Measurements from ENCODE around the gene C17orf78. TPM values are rescaled to one million over a fixed set of nuclear protein-coding genes. Genes with fewer than 3 reads are reported as not detected.
A peak's percentile ranks its signal among the peaks of the same experiment; 100 is the strongest.
"Not testable (repeated sequence)": the region's sequence is repeated elsewhere in the genome, so short reads cannot be mapped to it uniquely, and the experiment has no call there.

Gene C17orf78
- total RNA-seq, 1 experiment from 2014 or later: not detected

- TF ChIP-seq ATF3 (IDR thresholded peaks at IDR 0.05) (no peak), CBX3 (IDR thresholded peaks at IDR 0.05; ENCODE audit: low read depth) (peak; percentile 48), JUND (IDR thresholded peaks at IDR 0.05) (no peak), FOSL1 (IDR thresholded peaks at IDR 0.05; ENCODE audit: low read depth) (no peak)
- TF ChIP-seq, protein P1, sequence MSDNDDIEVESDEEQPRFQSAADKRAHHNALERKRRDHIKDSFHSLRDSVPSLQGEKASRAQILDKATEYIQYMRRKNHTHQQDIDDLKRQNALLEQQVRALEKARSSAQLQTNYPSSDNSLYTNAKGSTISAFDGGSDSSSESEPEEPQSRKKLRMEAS (IDR thresholded peaks at IDR 0.05): peak; percentile 65
Observed at GRCh38 chr17:37406635-37407461, 31.1 kb downstream of the C17orf78 start, which contains the start of the genes ACACA and TADA2A (continued).

DNA sequence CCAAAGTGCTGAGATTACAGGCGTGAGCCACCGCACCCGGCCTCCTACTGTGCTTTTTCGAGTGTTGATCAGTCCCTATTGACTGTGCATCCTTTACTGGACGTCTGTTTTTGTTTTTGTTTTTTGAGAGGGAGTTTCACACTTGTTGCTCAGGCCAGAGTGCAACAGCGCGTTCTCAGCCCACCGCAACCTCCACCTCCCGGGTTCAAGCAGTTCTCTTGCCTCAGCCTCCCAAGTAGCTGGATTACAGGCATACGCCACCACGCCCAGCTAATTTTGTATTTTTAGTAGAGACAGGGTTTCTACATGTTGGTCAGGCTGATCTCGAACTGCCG is 32.3 kb downstream of the C17orf78 start:
- Histone ChIP-seq H3K4me1 (ENCODE audit: control insufficient read depth in 1 of 2, insufficient read depth in 2 of 2, low read length in 2 of 2) (peaks cover 10 to 27% of the 10 kb centered on the region in 2 experiments), H3K4me2 (ENCODE audit: low read length) (peak overlapping the region; percentile 100), H3K27ac (ENCODE audit: low read depth, low read length) (peak overlapping the region; percentile 10; the same call in 1 of the 2 replicates), H3K9ac (ENCODE audit: low read length) (peak overlapping the region; percentile 99), H3K4me3 (replicated peaks in 1 of 2; ENCODE audit: low read depth in 1 of 2, low read length in 2 of 2) (peak overlapping the region; percentile 83 to 89), H3K36me3 (ENCODE audit: control insufficient read depth in 1 of 2, insufficient read depth in 2 of 2, low read length in 2 of 2) (peaks cover 9 to 11% of the 10 kb centered on the region in 2 experiments; a peak in 2 of 4 replicates), H3K79me2 (ENCODE audit: insufficient read depth, low read length) (peaks cover 47% of the 10 kb centered on the region)
- POLR2A ChIA-PET; intact Hi-C loops (cut with micrococcal nuclease); H4K20me1 ChIP-seq (ENCODE audit: insufficient read depth); H3K27me3 ChIP-seq (ENCODE audit: insufficient read depth, low read length); RAD21 ChIA-PET (ENCODE audit: low non-redundant PET in 1 of 2, low total read pairs in 2 of 2, uncharacterized antibody in 2 of 2, unreplicated experiment in 2 of 2); ATAC-seq; BruUV-seq (replicated peaks); CTCF ChIA-PET; H2AFZ ChIP-seq (ENCODE audit: low read depth, low read length, poor library complexity, severe bottlenecking); H3K9me3 ChIP-seq (ENCODE audit: control insufficient read depth in 1 of 2, insufficient read depth in 1 of 2, low read depth in 1 of 2, low read length in 2 of 2); H3K9me2 ChIP-seq (ENCODE audit: insufficient read depth); DNase-seq (ENCODE audit: low read depth, low spot score): not testable (repeated sequence)

GRCh38 chr17:37410357-37410756 is 34.6 kb downstream of the C17orf78 start:
- H4K20me1 ChIP-seq (ENCODE audit: insufficient read depth): peaks cover 6% of the 10 kb centered on the region; the same call in 1 of the 2 replicates
- H3K79me2 ChIP-seq (ENCODE audit: insufficient read depth, low read length): peaks cover 51% of the 10 kb centered on the region
- H3K27me3 ChIP-seq (ENCODE audit: insufficient read depth, low read length): no peaks in the 10 kb centered on the region
- ATAC-seq: no peak
- H3K9me2 ChIP-seq (ENCODE audit: insufficient read depth): no peaks in the 10 kb centered on the region
- RAD21 ChIA-PET (ENCODE audit: low non-redundant PET in 1 of 2, low total read pairs in 2 of 2, uncharacterized antibody in 2 of 2, unreplicated experiment in 2 of 2): no interaction called here
- POLR2A ChIA-PET: no interaction called here
- no peak overlapping the region for H3K27ac ChIP-seq (ENCODE audit: low read depth, low read length)
- H3K9me3 ChIP-seq (ENCODE audit: control insufficient read depth in 1 of 2, insufficient read depth in 1 of 2, low read depth in 1 of 2, low read length in 2 of 2): no peaks in the 10 kb centered on the region
- CTCF ChIA-PET: no interaction called here
- no peak for DNase-seq (ENCODE audit: low read depth, low spot score)
- no peak overlapping the region for H3K4me2 ChIP-seq (ENCODE audit: low read length)
- H3K36me3 ChIP-seq (ENCODE audit: control insufficient read depth in 1 of 2, insufficient read depth in 2 of 2, low read length in 2 of 2): peaks cover 14 to 22% of the 10 kb centered on the region in 2 experiments; a peak in 3 of 4 replicates
- no peak overlapping the region for H3K9ac ChIP-seq (ENCODE audit: low read length)
- no peak overlapping the region for H3K4me3 ChIP-seq (replicated peaks in 1 of 2; ENCODE audit: low read depth in 1 of 2, low read length in 2 of 2)
- peaks cover 5 to 15% of the 10 kb centered on the region in 2 experiments for H3K4me1 ChIP-seq (ENCODE audit: control insufficient read depth in 1 of 2, insufficient read depth in 2 of 2, low read length in 2 of 2)
- BruUV-seq (replicated peaks): no TSS peak
- intact Hi-C loops (cut with micrococcal nuclease): no loop called here
- no peak overlapping the region for H2AFZ ChIP-seq (ENCODE audit: low read depth, low read length, poor library complexity, severe bottlenecking)
- TF ChIP-seq, protein P2, sequence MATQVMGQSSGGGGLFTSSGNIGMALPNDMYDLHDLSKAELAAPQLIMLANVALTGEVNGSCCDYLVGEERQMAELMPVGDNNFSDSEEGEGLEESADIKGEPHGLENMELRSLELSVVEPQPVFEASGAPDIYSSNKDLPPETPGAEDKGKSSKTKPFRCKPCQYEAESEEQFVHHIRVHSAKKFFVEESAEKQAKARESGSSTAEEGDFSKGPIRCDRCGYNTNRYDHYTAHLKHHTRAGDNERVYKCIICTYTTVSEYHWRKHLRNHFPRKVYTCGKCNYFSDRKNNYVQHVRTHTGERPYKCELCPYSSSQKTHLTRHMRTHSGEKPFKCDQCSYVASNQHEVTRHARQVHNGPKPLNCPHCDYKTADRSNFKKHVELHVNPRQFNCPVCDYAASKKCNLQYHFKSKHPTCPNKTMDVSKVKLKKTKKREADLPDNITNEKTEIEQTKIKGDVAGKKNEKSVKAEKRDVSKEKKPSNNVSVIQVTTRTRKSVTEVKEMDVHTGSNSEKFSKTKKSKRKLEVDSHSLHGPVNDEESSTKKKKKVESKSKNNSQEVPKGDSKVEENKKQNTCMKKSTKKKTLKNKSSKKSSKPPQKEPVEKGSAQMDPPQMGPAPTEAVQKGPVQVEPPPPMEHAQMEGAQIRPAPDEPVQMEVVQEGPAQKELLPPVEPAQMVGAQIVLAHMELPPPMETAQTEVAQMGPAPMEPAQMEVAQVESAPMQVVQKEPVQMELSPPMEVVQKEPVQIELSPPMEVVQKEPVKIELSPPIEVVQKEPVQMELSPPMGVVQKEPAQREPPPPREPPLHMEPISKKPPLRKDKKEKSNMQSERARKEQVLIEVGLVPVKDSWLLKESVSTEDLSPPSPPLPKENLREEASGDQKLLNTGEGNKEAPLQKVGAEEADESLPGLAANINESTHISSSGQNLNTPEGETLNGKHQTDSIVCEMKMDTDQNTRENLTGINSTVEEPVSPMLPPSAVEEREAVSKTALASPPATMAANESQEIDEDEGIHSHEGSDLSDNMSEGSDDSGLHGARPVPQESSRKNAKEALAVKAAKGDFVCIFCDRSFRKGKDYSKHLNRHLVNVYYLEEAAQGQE (IDR thresholded peaks at IDR 0.05; ENCODE audit: low read depth): no peak
- TF ChIP-seq TCF7L2 (IDR thresholded peaks at IDR 0.05; ENCODE audit: borderline replicate concordance, extremely low read depth, insufficient read depth, insufficient read length) (no peak), POLR2A (IDR thresholded peaks at IDR 0.05; ENCODE audit: borderline replicate concordance, extremely low read depth, insufficient read depth, insufficient read length) (no peak), SP1 (IDR thresholded peaks at IDR 0.05; ENCODE audit: low read depth) (no peak), ELF1 (IDR thresholded peaks at IDR 0.05; ENCODE audit: borderline replicate concordance, low read depth) (no peak), EGR1 (IDR thresholded peaks at IDR 0.05; ENCODE audit: low read depth) (no peak)
- TF ChIP-seq, protein P3, sequence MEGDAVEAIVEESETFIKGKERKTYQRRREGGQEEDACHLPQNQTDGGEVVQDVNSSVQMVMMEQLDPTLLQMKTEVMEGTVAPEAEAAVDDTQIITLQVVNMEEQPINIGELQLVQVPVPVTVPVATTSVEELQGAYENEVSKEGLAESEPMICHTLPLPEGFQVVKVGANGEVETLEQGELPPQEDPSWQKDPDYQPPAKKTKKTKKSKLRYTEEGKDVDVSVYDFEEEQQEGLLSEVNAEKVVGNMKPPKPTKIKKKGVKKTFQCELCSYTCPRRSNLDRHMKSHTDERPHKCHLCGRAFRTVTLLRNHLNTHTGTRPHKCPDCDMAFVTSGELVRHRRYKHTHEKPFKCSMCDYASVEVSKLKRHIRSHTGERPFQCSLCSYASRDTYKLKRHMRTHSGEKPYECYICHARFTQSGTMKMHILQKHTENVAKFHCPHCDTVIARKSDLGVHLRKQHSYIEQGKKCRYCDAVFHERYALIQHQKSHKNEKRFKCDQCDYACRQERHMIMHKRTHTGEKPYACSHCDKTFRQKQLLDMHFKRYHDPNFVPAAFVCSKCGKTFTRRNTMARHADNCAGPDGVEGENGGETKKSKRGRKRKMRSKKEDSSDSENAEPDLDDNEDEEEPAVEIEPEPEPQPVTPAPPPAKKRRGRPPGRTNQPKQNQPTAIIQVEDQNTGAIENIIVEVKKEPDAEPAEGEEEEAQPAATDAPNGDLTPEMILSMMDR (IDR thresholded peaks at IDR 0.05 in 2 of 3, conservative IDR thresholded peaks at IDR 0.05 in 1 of 3; ENCODE audit: borderline replicate concordance in 1 of 3, insufficient read depth in 1 of 3, low read depth in 2 of 3, low read length in 2 of 3): no peak

All from HCT116 (cell line).